Panc1 (cell line): ENCODE measurements around the gene IQSEC1. TPM values are rescaled to one million over a fixed set of nuclear protein-coding genes. Genes with fewer than 3 reads are reported as not detected.

Source experiments
- ATAC-seq: fragments of 200-7000 bp; cut with Tn5 transposase; 2 replicates; pipeline ENCODE4 v1.9.1; 2020; ENCODE audit warnings: mild to moderate bottlenecking, moderate library complexity
- BruUV-seq: library from RNA; stranded (reverse); fragments of 400-500 nt; replicated peaks from 2 replicates; lab custom pipeline; 2021; lab: Mats Ljungman, UMichigan
- CTCF ChIA-PET: fragments of 300-600 bp; sonication (Branson Sonifier 250); formaldehyde crosslinking; loops from one replicate; lab custom pipeline; 2022; ENCODE audit warnings: antibody characterized with exemption; lab: Charles Lee
- POLR2A ChIA-PET: fragments of 300-600 bp; sonication (Branson Sonifier 250); formaldehyde crosslinking; loops from one replicate; lab custom pipeline; 2022; ENCODE audit warnings: antibody characterized with exemption; lab: Charles Lee
- DNase-seq: peaks from one replicate; pipeline ENCODE4 v3.0.0-alpha.2; 2010; ENCODE audit warnings: low read depth, low spot score
- H3K27ac ChIP-seq: 2 replicates; pipeline ENCODE4 v1.5.1; 2011; ENCODE audit warnings: mild to moderate bottlenecking, low read length, inconsistent platforms
- H3K27me3 ChIP-seq: fragments of 200-500 bp; sonication (Bioruptor generic); 2 replicates; pipeline ENCODE4 v1.6.0; 2014; ENCODE audit warnings: low read length, inconsistent platforms; ENCODE audit not compliant: control insufficient read depth, insufficient read depth
- H3K36me3 ChIP-seq: fragments of 200-500 bp; sonication (Bioruptor generic); 2 replicates; pipeline ENCODE4 v1.5.1; 2014; ENCODE audit warnings: inconsistent platforms, mild to moderate bottlenecking, low read length, moderate library complexity; ENCODE audit not compliant: control insufficient read depth, insufficient read depth
- H3K4me1 ChIP-seq: 2 replicates; pipeline ENCODE4 v1.5.1; 2011; ENCODE audit warnings: inconsistent platforms, mild to moderate bottlenecking, low read length, moderate library complexity; ENCODE audit not compliant: control insufficient read depth, insufficient read depth
- H3K4me3 ChIP-seq, 2 experiments: 2 replicates each; pipeline ENCODE4 v1.5.1; 2011 to 2012; ENCODE audit warnings: low read depth in 2 of 2, low read length in 2 of 2, mild to moderate bottlenecking in 2 of 2, inconsistent platforms in 1 of 2, moderate library complexity in 1 of 2
- H3K9me3 ChIP-seq: fragments of 200-500 bp; sonication (Bioruptor generic); 2 replicates; pipeline ENCODE4 v1.5.1; 2014; ENCODE audit warnings: low read depth, mild to moderate bottlenecking, inconsistent platforms, low read length, moderate library complexity; ENCODE audit not compliant: control insufficient read depth, insufficient read depth
- POLR2AphosphoS5 ChIP-seq: IDR thresholded peaks from 2 replicates; pipeline ENCODE4 v1.6.1; 2012; ENCODE audit warnings: mild to moderate bottlenecking, low read depth, low read length, moderate library complexity
- SIN3A ChIP-seq: IDR thresholded peaks from 2 replicates; pipeline ENCODE4 v1.6.1; 2012; ENCODE audit warnings: low read depth, mild to moderate bottlenecking, low read length, moderate library complexity, borderline replicate concordance; ENCODE audit not compliant: insufficient read depth
- TCF7L2 ChIP-seq: IDR thresholded peaks from 2 replicates; pipeline ENCODE4 v1.6.1; 2011; ENCODE audit warnings: mild to moderate bottlenecking, low read depth, low read length, inconsistent platforms
- in situ Hi-C: cut with HindIII; loops from 2 replicates; pipeline ENCODE4 v1.10.0; 2016; ENCODE audit warnings: low sequenced_read_pairs, low pct_unique_long_range_greater_than_20kb
- intact Hi-C: fragments of 100-400 bp; cut with micrococcal nuclease; formaldehyde crosslinking; loops from one replicate; pipeline ENCODE4 v1.10.0; 2022; ENCODE audit not compliant: unreplicated experiment
- total RNA-seq: library from RNA; stranded (reverse); gene quantifications from one replicate; pipeline ENCODE4 v1.2.1, GENCODE V29; 2021; ENCODE audit not compliant: unreplicated experiment
- TF ChIP-seq, protein P1 (sequence below): fragments of 450-650 bp; IDR thresholded peaks from 2 replicates; pipeline ENCODE4 v1.5.1; 2017; ENCODE audit warnings: mild to moderate bottlenecking
- TF ChIP-seq, protein P2 (sequence below), 2 experiments: IDR thresholded peaks; 2 replicates each; pipeline ENCODE4 v1.6.1; 2011 to 2012; ENCODE audit warnings: low read depth in 2 of 2, control low read depth in 1 of 2, low read length in 1 of 2, mild to moderate bottlenecking in 1 of 2, moderate library complexity in 1 of 2; ENCODE audit not compliant: insufficient read depth in 1 of 2

IQSEC1 gene
- total RNA-seq, 1 experiment from 2014 or later = 28.4 TPM

DNA sequence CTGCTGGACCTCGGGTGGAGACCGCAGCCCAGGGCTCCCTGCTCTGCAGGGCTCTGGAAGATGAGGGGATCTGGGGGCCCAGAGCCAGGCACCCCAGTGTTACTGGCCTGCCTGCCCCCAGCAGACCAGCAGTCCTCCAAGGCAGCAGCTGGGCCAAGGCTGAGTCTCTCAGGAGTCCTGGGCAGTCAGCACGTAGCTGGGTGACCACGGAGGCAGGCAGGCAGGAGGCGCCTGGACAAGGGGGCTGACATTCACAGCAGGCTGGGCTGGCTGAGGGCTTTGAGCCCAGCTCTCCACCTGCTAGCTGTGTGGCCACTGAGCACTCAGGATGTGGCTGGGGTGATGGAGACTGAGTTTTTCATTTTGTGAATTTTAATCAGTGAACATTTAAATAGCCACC is 67.9 kb downstream of the IQSEC1 start:
- Histone ChIP-seq H3K4me1 (no peaks in the 10 kb centered on the region; the same call in 1 of the 2 replicates), H3K36me3 (no peaks in the 10 kb centered on the region), H3K4me3 (no peak overlapping the region), H3K27me3 (no peaks in the 10 kb centered on the region), H3K27ac (no peak overlapping the region), H3K9me3 (no peaks in the 10 kb centered on the region)
- no peak for DNase-seq
- ChIA-PET POLR2A (interaction anchor here (0.6 kb wide), 1 partner anchor 76 kb away, joined by 3 read pairs; no protein-coding TSS in a partner anchor), CTCF (no interaction called here)
- no TSS peak for BruUV-seq
- TF ChIP-seq, protein P1, sequence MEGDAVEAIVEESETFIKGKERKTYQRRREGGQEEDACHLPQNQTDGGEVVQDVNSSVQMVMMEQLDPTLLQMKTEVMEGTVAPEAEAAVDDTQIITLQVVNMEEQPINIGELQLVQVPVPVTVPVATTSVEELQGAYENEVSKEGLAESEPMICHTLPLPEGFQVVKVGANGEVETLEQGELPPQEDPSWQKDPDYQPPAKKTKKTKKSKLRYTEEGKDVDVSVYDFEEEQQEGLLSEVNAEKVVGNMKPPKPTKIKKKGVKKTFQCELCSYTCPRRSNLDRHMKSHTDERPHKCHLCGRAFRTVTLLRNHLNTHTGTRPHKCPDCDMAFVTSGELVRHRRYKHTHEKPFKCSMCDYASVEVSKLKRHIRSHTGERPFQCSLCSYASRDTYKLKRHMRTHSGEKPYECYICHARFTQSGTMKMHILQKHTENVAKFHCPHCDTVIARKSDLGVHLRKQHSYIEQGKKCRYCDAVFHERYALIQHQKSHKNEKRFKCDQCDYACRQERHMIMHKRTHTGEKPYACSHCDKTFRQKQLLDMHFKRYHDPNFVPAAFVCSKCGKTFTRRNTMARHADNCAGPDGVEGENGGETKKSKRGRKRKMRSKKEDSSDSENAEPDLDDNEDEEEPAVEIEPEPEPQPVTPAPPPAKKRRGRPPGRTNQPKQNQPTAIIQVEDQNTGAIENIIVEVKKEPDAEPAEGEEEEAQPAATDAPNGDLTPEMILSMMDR = no peak
- no peak for TF ChIP-seq POLR2AphosphoS5
- TF ChIP-seq, protein P2, sequence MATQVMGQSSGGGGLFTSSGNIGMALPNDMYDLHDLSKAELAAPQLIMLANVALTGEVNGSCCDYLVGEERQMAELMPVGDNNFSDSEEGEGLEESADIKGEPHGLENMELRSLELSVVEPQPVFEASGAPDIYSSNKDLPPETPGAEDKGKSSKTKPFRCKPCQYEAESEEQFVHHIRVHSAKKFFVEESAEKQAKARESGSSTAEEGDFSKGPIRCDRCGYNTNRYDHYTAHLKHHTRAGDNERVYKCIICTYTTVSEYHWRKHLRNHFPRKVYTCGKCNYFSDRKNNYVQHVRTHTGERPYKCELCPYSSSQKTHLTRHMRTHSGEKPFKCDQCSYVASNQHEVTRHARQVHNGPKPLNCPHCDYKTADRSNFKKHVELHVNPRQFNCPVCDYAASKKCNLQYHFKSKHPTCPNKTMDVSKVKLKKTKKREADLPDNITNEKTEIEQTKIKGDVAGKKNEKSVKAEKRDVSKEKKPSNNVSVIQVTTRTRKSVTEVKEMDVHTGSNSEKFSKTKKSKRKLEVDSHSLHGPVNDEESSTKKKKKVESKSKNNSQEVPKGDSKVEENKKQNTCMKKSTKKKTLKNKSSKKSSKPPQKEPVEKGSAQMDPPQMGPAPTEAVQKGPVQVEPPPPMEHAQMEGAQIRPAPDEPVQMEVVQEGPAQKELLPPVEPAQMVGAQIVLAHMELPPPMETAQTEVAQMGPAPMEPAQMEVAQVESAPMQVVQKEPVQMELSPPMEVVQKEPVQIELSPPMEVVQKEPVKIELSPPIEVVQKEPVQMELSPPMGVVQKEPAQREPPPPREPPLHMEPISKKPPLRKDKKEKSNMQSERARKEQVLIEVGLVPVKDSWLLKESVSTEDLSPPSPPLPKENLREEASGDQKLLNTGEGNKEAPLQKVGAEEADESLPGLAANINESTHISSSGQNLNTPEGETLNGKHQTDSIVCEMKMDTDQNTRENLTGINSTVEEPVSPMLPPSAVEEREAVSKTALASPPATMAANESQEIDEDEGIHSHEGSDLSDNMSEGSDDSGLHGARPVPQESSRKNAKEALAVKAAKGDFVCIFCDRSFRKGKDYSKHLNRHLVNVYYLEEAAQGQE (IDR thresholded peaks at IDR 0.05; ENCODE audit: insufficient read depth in 1 of 2, low read depth in 2 of 2, low read length in 1 of 2) = no peak
- no peak for TF ChIP-seq SIN3A
- TF ChIP-seq TCF7L2 = no peak
- no peak for ATAC-seq
- intact Hi-C loops (no loop called here), in situ Hi-C loops (no loop called here)

DNA sequence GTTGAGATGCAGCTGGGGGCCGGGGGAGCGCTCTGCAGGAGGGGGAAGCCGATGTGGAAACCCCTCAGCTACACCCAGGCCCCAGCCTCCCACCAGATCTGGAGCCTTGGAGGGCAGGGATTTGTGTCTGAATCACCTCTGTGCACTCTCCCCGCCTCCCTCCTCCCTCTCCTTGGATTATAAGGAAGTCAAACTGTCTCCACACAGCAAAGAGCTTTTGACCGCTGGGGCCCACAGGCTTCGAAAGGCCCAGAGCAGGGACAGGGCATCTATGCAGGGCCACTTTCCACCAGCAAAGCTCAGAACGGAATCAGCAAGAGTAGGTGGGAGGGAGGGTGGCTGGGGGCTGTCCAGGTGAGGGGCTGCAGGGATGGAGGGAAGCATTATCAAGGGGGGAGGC is 68.9 kb downstream of the IQSEC1 start:
- Histone ChIP-seq H3K9me3 (no peaks in the 10 kb centered on the region), H3K27ac (no peak overlapping the region), H3K4me3 (no peak overlapping the region), H3K36me3 (no peaks in the 10 kb centered on the region), H3K27me3 (no peaks in the 10 kb centered on the region), H3K4me1 (no peaks in the 10 kb centered on the region; the same call in 1 of the 2 replicates)
- BruUV-seq = no TSS peak
- ChIA-PET POLR2A (no interaction called here), CTCF (interaction anchor here (0.7 kb wide), 1 partner anchor 19 kb away, joined by 3 read pairs; no protein-coding TSS in a partner anchor)
- no peak for TF ChIP-seq SIN3A
- TF ChIP-seq, protein P2 (IDR thresholded peaks at IDR 0.05; ENCODE audit: insufficient read depth in 1 of 2, low read depth in 2 of 2, low read length in 1 of 2) = no peak
- DNase-seq (no peak), ATAC-seq (no peak)
- in situ Hi-C loops = no loop called here
- intact Hi-C loops = no loop called here
